ENCODE measurements around the gene COL19A1. TPM values are rescaled to one million over a fixed set of nuclear protein-coding genes. Genes with fewer than 3 reads are reported as not detected.

Gene COL19A1
- total and polyA plus RNA-seq, 9 of the 15 experiments (the other 6 are each of a cell fraction or from before 2014, with no cell fraction given), result not detected

- TF ChIP-seq MLLT1 (IDR thresholded peaks at IDR 0.05) (no peak), ZNF785 (CRISPR knock-in tag; IDR thresholded peaks at IDR 0.05) (no peak), CSDE1 (IDR thresholded peaks at IDR 0.05) (no peak), SIRT6 (IDR thresholded peaks at IDR 0.05; ENCODE audit: low read depth, low read length) (no peak)
Observed at GRCh38 chr6:69819138-69819537, 47.2 kb upstream of the COL19A1 start (continued).

- FAIRE-seq, result no peak
- Histone ChIP-seq H3K4me1 (replicated peaks in 1 of 2; ENCODE audit: control insufficient read depth in 2 of 2, insufficient read depth in 2 of 2, low read length in 2 of 2) (no peaks in the 10 kb centered on the region), H3K4me3 (no peak overlapping the region), H3K27me3 (ENCODE audit: control insufficient read depth in 2 of 2, insufficient read depth in 2 of 2, low read length in 2 of 2) (no peaks in the 10 kb centered on the region), H3K9me3 (replicated peaks; ENCODE audit: control insufficient read depth, insufficient read depth, low read depth, low read length) (no peaks in the 10 kb centered on the region), H3K27ac (ENCODE audit: extremely low read depth, low read depth, low read length) (no peak overlapping the region), H2AFZ (ENCODE audit: low read depth, low read length) (no peak overlapping the region), H3K9ac (ENCODE audit: insufficient read depth in 1 of 2, low read depth in 2 of 2, low read length in 2 of 2) (no peak overlapping the region), H3K4me2 (ENCODE audit: insufficient read depth, low read length) (no peak overlapping the region), H3K9me1 (ENCODE audit: control insufficient read depth, insufficient read depth, low read length) (no peaks in the 10 kb centered on the region), H3K36me3 (ENCODE audit: control insufficient read depth, insufficient read depth, low read length) (no peaks in the 10 kb centered on the region), H4K20me1 (replicated peaks; ENCODE audit: control insufficient read depth, insufficient read depth, low read length) (no peaks in the 10 kb centered on the region), H3K79me2 (ENCODE audit: control insufficient read depth, insufficient read depth, low read length) (no peaks in the 10 kb centered on the region)
- TF ChIP-seq HDAC6 (IDR thresholded peaks at IDR 0.05; ENCODE audit: low read depth, low read length) (no peak), KLF13 (tag; IDR thresholded peaks at IDR 0.05; ENCODE audit: borderline replicate concordance, low read depth) (no peak), BRD9 (IDR thresholded peaks at IDR 0.05; ENCODE audit: low read depth, partially characterized antibody) (no peak), SP1 (CRISPR knock-in tag; IDR thresholded peaks at IDR 0.05) (no peak), CHD2 (IDR thresholded peaks at IDR 0.05; ENCODE audit: low read depth, low read length) (no peak)
- ChIA-PET CTCF (ENCODE audit: low intra/inter-chr PET ratio) (no interaction called here), POLR2A (no interaction called here)
- no peak for DNase-seq (ENCODE audit: extremely low read depth in 1 of 4, low spot score in 3 of 4)
- intact Hi-C loops (cut with micrococcal nuclease), result no loop called here
- in situ Hi-C loops (cut with MboI), result no loop called here
- WGBS (ENCODE audit: insufficient coverage, low coverage, missing lambda C conversion rate), result 61% methylated on average over 1 of the region's 1 CpG
- no peak for ATAC-seq
- BruUV-seq (replicated peaks), result no TSS peak
Observed at GRCh38 chr6:69820018-69820417, 46.3 kb upstream of the COL19A1 start.
